Subcutaneous adipose tissue (tissue), 4 donors: Measurements from ENCODE around the gene MC1R. TPM values are rescaled to one million over a fixed set of nuclear protein-coding genes. Genes with fewer than 3 reads are reported as not detected.

ENCODE experiments used
- CTCF ChIP-seq: fragments of 450-650 bp; IDR thresholded peaks from one replicate; pipeline ENCODE4 v1.5.1; 2016; ENCODE audit warnings: low read depth, mild to moderate bottlenecking, control low read depth, antibody characterized with exemption, moderate library complexity
- total RNA-seq, 4 donors: library from RNA; depleted of rRNA; stranded (reverse); fragments of >200 nt; gene quantifications; one replicate each; pipeline ENCODE4 v1.1.0, GENCODE V29; 2016

Gene MC1R
- total RNA-seq, 4 donors from 2014 or later: 0.98 to 5.3 (median 3.8) TPM

- no peak for TF ChIP-seq CTCF
These were observed 12.3 kb upstream of the MC1R start for GRCh38 chr16:89906140-89907025.

GRCh38 chr16:89907055-89907814 lies 11.4 kb upstream of the MC1R start:
- no peak for TF ChIP-seq CTCF

- no peak for TF ChIP-seq CTCF
These were observed 10.4 kb upstream of the MC1R start for GRCh38 chr16:89908236-89908635.

- no peak for TF ChIP-seq CTCF
These were observed 8.6 kb upstream of the MC1R start for GRCh38 chr16:89909777-89910716.

GRCh38 chr16:89910717-89911354 lies 7.8 kb upstream of the MC1R start:
- TF ChIP-seq CTCF: no peak

- TF ChIP-seq CTCF: no peak
These were observed 7.3 kb upstream of the MC1R start for GRCh38 chr16:89911375-89911774.
